Sigmoid colon (tissue), 7 donors: ENCODE data around the gene GPR39. TPM values are rescaled to one million over a fixed set of nuclear protein-coding genes. Genes with fewer than 3 reads are reported as not detected.

Source experiments
- DNase-seq: peaks from one replicate; pipeline ENCODE4 v3.0.0-alpha.2; 2019
- H3K27ac ChIP-seq, 4 donors: fragments of 200-600 bp; sonication (generic); one replicate each; pipeline ENCODE4 v1.5.1; 2016 to 2019; ENCODE audit warnings: mild to moderate bottlenecking in 1 of 4
- H3K27me3 ChIP-seq, 3 donors: fragments of 200-600 bp; sonication (generic); one replicate each; pipeline ENCODE4 v1.5.1; 2019; ENCODE audit warnings: mild to moderate bottlenecking in 1 of 3
- H3K36me3 ChIP-seq, 4 donors: fragments of 200-600 bp; sonication (generic); one replicate each; pipeline ENCODE4 v1.5.1; 2016 to 2019
- H3K4me1 ChIP-seq, 4 donors: fragments of 200-600 bp; sonication (generic); one replicate each; pipeline ENCODE4 v1.5.1; 2017 to 2019
- H3K4me3 ChIP-seq, 4 donors: fragments of 200-600 bp; sonication (generic); one replicate each; pipeline ENCODE4 v1.5.1; 2017 to 2019; ENCODE audit warnings: mild to moderate bottlenecking in 2 of 4, moderate library complexity in 1 of 4
- H3K9me3 ChIP-seq, 4 donors: fragments of 200-600 bp in 3 of 4; sonication (generic) in 3 of 4; one replicate each; pipeline versions ENCODE4 v1.5.1 to v1.6.1; 2013 to 2019
- EP300 ChIP-seq, 4 donors: sonication (generic); formaldehyde crosslinking; IDR thresholded peaks; one replicate each; pipeline ENCODE4 v1.6.1; 2017; ENCODE audit warnings: antibody characterized with exemption in 4 of 4
- POLR2A ChIP-seq, 2 donors: fragments of 450-650 bp; IDR thresholded peaks; one replicate each; pipeline ENCODE4 v1.6.1; 2016; ENCODE audit warnings: antibody characterized with exemption in 2 of 2, mild to moderate bottlenecking in 2 of 2, moderate library complexity in 2 of 2
- POLR2AphosphoS5 ChIP-seq, 4 donors: sonication (generic); formaldehyde crosslinking; IDR thresholded peaks; one replicate each; pipeline ENCODE4 v1.6.1; 2017; ENCODE audit warnings: antibody characterized with exemption in 4 of 4
- WGBS, 2 donors: extraction: QIAGEN DNeasy Blood & Tissue Kit; methylation state at CpG; one replicate each; pipeline ENCODE4 v1.1.7; 2013; 5-methylcytosine and 5-hydroxymethylcytosine counted together
- intact Hi-C: fragments of 100-400 bp; cut with DNase I; formaldehyde crosslinking; loops from one replicate; pipeline ENCODE4 v1.15.1; 2023
- polyA plus RNA-seq, 3 donors: library from polyadenylated mRNA; stranded (reverse); fragments of 200-250 nt; gene quantifications; one replicate each; pipeline ENCODE4 v1.2.3, GENCODE V29; 2013
- total RNA-seq, 4 donors: library from RNA; depleted of rRNA; stranded (reverse); fragments of >200 nt; gene quantifications; one replicate each; pipeline ENCODE4 v1.1.0, GENCODE V29; 2016
- TF ChIP-seq, protein P1 (sequence below), 4 experiments: fragments of 450-650 bp in 3 of 4; fragments of 200-600 bp in 1 of 4; IDR thresholded peaks; one replicate each; pipeline ENCODE4 v1.5.1; 2016 to 2019; ENCODE audit warnings: antibody characterized with exemption in 4 of 4, mild to moderate bottlenecking in 3 of 4, moderate library complexity in 2 of 4
- donor health status: healthy with polysubstance abuse.
- donor health status: Bipolar disorder and iron deficiency.
- donor health status: healthy.

The GPR39 gene
- total and polyA plus RNA-seq, 7 donors: 0.28 to 7.7 (median 1.6) TPM; not detected in 1

DNA sequence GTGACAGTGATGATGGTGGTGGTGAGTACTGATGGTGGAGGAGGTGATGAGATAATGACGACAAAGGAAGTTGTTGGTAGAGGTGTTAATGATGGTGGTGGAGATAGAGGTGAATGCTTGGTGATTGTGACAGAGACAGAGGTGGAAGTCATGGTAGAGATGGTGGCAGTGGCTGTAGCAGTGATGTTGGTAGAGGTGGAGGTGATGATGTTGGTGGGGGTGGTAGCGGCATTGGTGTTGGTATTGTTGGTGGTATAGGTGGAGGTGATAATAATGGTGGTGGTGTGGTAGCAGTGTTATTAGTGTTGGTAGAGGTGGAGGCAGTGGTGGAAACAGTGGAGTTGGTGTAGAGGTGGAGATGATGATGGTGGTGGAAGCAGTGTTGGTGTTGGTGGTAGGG, 217.0 kb downstream of the GPR39 start:
- no peak for DNase-seq
- Histone ChIP-seq H3K4me1 (peaks cover 0 to 33% (median 29%) of the 10 kb centered on the region in 4 donors), H3K27ac (no peak overlapping the region), H3K27me3 (no peaks in the 10 kb centered on the region), H3K9me3 (no peaks in the 10 kb centered on the region), H3K4me3 (no peak overlapping the region), H3K36me3 (no peaks in the 10 kb centered on the region)
- TF ChIP-seq POLR2AphosphoS5 (IDR thresholded peaks at IDR 0.05) (no peak), EP300 (IDR thresholded peaks at IDR 0.05) (no peak)
- TF ChIP-seq, protein P1, sequence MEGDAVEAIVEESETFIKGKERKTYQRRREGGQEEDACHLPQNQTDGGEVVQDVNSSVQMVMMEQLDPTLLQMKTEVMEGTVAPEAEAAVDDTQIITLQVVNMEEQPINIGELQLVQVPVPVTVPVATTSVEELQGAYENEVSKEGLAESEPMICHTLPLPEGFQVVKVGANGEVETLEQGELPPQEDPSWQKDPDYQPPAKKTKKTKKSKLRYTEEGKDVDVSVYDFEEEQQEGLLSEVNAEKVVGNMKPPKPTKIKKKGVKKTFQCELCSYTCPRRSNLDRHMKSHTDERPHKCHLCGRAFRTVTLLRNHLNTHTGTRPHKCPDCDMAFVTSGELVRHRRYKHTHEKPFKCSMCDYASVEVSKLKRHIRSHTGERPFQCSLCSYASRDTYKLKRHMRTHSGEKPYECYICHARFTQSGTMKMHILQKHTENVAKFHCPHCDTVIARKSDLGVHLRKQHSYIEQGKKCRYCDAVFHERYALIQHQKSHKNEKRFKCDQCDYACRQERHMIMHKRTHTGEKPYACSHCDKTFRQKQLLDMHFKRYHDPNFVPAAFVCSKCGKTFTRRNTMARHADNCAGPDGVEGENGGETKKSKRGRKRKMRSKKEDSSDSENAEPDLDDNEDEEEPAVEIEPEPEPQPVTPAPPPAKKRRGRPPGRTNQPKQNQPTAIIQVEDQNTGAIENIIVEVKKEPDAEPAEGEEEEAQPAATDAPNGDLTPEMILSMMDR (IDR thresholded peaks at IDR 0.05): no peak
- intact Hi-C loops: no loop called here
- WGBS, 2 donors: 94 to 95% methylated on average over 2 of the region's 2 CpGs

DNA sequence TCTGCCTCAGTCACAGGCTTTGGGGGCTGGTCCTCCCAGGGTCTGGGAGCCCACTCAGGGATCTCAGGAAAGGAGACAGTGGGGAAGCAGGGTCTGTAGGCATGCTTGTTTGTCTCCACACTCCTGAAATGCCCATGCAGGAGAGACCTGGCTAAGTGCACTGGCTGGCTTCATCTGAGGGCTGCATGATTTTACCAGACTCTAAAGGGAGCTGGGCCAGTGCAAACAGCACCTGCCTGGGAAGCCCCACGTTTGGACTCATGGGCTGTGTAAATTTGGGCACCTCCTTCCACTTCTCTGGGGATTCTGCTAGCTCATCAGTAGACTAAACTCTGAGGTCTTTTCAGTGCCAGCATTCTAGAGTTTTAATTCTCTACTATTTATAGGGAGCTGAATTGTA, 219.7 kb downstream of the GPR39 start:
- peaks cover 0 to 33% (median 27%) of the 10 kb centered on the region in 4 donors for H3K4me1 ChIP-seq
- H3K4me3 ChIP-seq: no peak overlapping the region
- H3K36me3 ChIP-seq: no peaks in the 10 kb centered on the region
- TF ChIP-seq POLR2AphosphoS5 (IDR thresholded peaks at IDR 0.05) (no peak), EP300 (IDR thresholded peaks at IDR 0.05) (no peak), POLR2A (IDR thresholded peaks at IDR 0.05) (no peak)
- TF ChIP-seq, protein P1 (IDR thresholded peaks at IDR 0.05): no peak
- WGBS, 2 donors: 14 to 32% methylated on average over 1 of the region's 1 CpG
- H3K27ac ChIP-seq: no peak overlapping the region
- intact Hi-C loops: no loop called here
- no peaks in the 10 kb centered on the region for H3K27me3 ChIP-seq
- DNase-seq: no peak
- H3K9me3 ChIP-seq: no peaks in the 10 kb centered on the region

DNA sequence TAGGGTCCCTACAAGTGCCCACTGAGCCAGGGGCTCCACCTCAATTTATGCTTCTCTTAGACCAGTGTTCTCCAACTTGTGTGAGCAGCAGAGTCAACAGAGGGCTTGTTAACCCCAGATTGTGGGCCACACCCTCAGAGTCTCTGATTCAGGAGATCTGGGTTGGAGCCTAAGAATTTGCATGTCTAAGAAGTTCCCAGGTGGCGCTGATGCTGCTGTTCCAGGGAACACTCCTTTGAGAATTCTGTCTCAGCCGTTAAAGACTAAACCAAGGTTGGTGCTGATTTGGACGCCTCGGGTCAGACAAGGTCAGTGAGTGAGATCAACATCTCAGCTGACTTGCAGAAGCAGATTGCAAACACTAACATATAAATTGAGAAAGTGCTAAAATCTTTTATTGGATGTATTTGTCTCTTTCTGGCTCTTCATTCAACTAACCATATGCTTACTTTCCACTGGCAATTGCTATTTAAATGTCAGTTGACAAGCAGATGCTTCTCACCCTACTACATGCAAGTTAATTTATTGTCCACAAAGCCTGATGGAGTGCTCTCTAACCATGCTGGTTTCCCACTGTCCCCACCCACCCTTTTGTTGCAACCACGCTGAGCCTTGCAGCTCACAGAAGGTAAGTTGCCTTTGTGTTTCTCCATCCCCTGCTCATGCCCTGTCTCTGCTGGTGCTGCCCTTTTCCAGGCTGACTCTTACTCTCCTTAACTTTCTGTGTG, 221.9 kb downstream of the GPR39 start:
- 84% methylated on average over 5 of the region's 5 CpGs for WGBS, 2 donors
- intact Hi-C loops: no loop called here
- Histone ChIP-seq H3K27ac (no peak overlapping the region), H3K4me1 (peaks cover 0 to 16% (median 9%) of the 10 kb centered on the region in 4 donors), H3K27me3 (no peaks in the 10 kb centered on the region), H3K4me3 (no peak overlapping the region), H3K36me3 (no peaks in the 10 kb centered on the region), H3K9me3 (no peaks in the 10 kb centered on the region)
- TF ChIP-seq EP300 (IDR thresholded peaks at IDR 0.05) (no peak), POLR2AphosphoS5 (IDR thresholded peaks at IDR 0.05) (no peak), POLR2A (IDR thresholded peaks at IDR 0.05) (no peak)
- TF ChIP-seq, protein P1 (IDR thresholded peaks at IDR 0.05): no peak
- DNase-seq: no peak

DNA sequence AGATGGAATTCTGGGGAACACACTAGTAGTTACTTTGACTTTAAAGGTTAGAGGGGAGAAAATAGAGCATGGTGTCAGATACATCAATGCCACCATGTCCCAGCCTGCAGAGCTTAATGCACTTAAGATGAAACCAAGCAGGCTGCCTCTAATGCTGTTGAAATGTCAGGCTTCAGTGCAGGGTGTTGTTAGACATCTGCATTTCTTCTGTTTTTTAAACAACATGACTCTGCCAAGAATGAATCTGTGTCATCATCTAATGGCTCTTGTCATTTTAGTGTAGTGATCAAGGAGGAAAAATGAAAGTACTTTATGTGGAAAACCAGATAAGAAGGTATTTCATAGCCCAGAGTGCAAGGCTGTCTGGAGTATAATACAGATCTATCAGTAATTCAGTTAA, 223.5 kb downstream of the GPR39 start:
- H3K9me3 ChIP-seq: no peaks in the 10 kb centered on the region
- intact Hi-C loops: no loop called here
- H3K4me1 ChIP-seq: peaks cover 0 to 16% (median 9%) of the 10 kb centered on the region in 4 donors
- TF ChIP-seq POLR2AphosphoS5 (IDR thresholded peaks at IDR 0.05) (no peak), EP300 (IDR thresholded peaks at IDR 0.05) (no peak), POLR2A (IDR thresholded peaks at IDR 0.05) (no peak)
- TF ChIP-seq, protein P1 (IDR thresholded peaks at IDR 0.05): no peak
- no peak overlapping the region for H3K4me3 ChIP-seq
- peaks cover 0 to 1% (median 0%) of the 10 kb centered on the region in 3 donors for H3K27me3 ChIP-seq
- no peaks in the 10 kb centered on the region for H3K36me3 ChIP-seq
- no peak for DNase-seq
- no peak overlapping the region for H3K27ac ChIP-seq

DNA sequence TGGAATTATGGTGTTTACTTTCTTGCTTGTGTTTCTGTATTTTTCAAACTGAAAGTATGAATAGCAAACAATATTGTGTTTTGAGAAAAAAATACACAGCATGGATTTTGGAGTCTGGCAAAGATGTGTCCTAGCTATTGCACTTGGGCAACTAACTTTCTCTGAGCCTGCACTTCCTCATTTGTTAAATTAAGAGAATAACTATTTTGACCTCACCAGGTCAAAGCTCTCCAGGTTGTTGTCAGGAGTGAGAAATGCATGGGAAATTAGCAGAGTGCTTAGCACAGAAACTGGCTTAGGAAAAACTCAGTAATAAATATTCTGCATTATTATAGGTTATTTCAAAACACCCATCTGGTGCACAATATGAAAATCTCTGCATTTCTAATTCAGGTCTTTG, 225.2 kb downstream of the GPR39 start:
- TF ChIP-seq POLR2A (IDR thresholded peaks at IDR 0.05) (no peak), EP300 (IDR thresholded peaks at IDR 0.05) (no peak), POLR2AphosphoS5 (IDR thresholded peaks at IDR 0.05) (no peak)
- TF ChIP-seq, protein P1 (IDR thresholded peaks at IDR 0.05): no peak
- DNase-seq: no peak
- Histone ChIP-seq H3K27me3 (peaks cover 0 to 6% (median 0%) of the 10 kb centered on the region in 3 donors), H3K36me3 (no peaks in the 10 kb centered on the region), H3K4me1 (peaks cover 0 to 5% (median under 1%) of the 10 kb centered on the region in 4 donors), H3K4me3 (no peak overlapping the region), H3K9me3 (no peaks in the 10 kb centered on the region), H3K27ac (no peak overlapping the region)
- intact Hi-C loops: no loop called here
